Epithelial cell of esophagus (primary cell): ENCODE measurements around the gene DNAH14.

Source experiments
- DNase-seq: peaks from one replicate; pipeline ENCODE4 v3.0.0; 2010; ENCODE audit warnings: low read depth
- H3K4me3 ChIP-seq: 2 replicates; pipeline ENCODE4 v1.5.1; 2011; ENCODE audit warnings: mild to moderate bottlenecking, low read length, control low read depth
- CTCF ChIP-seq: IDR thresholded peaks from 2 replicates; pipeline ENCODE4 v1.5.1; 2011; ENCODE audit warnings: low read depth, mild to moderate bottlenecking, low read length, control low read depth, inconsistent platforms; ENCODE audit not compliant: insufficient read depth; ENCODE audit errors: missing control alignments

The DNAH14 gene

GRCh38 chr1:225049594-225049993 lies 120.1 kb downstream of the DNAH14 start:
- no peak for TF ChIP-seq CTCF
- no peak for DNase-seq
- no peak overlapping the region for H3K4me3 ChIP-seq

GRCh38 chr1:225063722-225064121 lies 134.2 kb downstream of the DNAH14 start:
- H3K4me3 ChIP-seq: no peak overlapping the region
- no peak for DNase-seq

GRCh38 chr1:225070972-225071371 lies 141.5 kb downstream of the DNAH14 start:
- DNase-seq: no peak
- TF ChIP-seq CTCF: no peak
- no peak overlapping the region for H3K4me3 ChIP-seq

More at GRCh38 chr1:225063722-225064121, 134.2 kb downstream of the DNAH14 start:
- no peak for TF ChIP-seq CTCF

GRCh38 chr1:225097175-225097574 lies 167.7 kb downstream of the DNAH14 start:
- no peak overlapping the region for H3K4me3 ChIP-seq
- no peak for DNase-seq
- no peak for TF ChIP-seq CTCF

- TF ChIP-seq CTCF: no peak
- no peak for DNase-seq
- no peak overlapping the region for H3K4me3 ChIP-seq
These were observed 181.5 kb downstream of the DNAH14 start for GRCh38 chr1:225111000-225111399.

GRCh38 chr1:225113265-225113664 lies 183.8 kb downstream of the DNAH14 start:
- no peak for DNase-seq
- no peak for TF ChIP-seq CTCF
- no peak overlapping the region for H3K4me3 ChIP-seq

GRCh38 chr1:225114354-225114990 lies 185.0 kb downstream of the DNAH14 start:
- no peak for DNase-seq
- no peak overlapping the region for H3K4me3 ChIP-seq
- no peak for TF ChIP-seq CTCF
